HG03095 (cell line): ENCODE data around the gene GREB1L.
"Not testable (repeated sequence)": the region's sequence is repeated elsewhere in the genome, so short reads cannot be mapped to it uniquely, and the experiment has no call there.

ENCODE experiments used
- ATAC-seq: cut with Tn5 transposase; IDR thresholded peaks from one replicate; pipeline ENCODE4 v1.9.1; 2021; ENCODE audit warnings: moderate library complexity; ENCODE audit not compliant: unreplicated experiment

The GREB1L gene

GRCh38 chr18:21242141-21242779 lies at the start of gene GREB1L:
Gene GREB1L (plus strand): TSS chr18:21242232. CDS start chr18:21383519, 141,287 bp downstream.
- no peak for ATAC-seq

GRCh38 chr18:21192308-21192624 lies 49.8 kb upstream of the GREB1L start:
- ATAC-seq = no peak

DNA sequence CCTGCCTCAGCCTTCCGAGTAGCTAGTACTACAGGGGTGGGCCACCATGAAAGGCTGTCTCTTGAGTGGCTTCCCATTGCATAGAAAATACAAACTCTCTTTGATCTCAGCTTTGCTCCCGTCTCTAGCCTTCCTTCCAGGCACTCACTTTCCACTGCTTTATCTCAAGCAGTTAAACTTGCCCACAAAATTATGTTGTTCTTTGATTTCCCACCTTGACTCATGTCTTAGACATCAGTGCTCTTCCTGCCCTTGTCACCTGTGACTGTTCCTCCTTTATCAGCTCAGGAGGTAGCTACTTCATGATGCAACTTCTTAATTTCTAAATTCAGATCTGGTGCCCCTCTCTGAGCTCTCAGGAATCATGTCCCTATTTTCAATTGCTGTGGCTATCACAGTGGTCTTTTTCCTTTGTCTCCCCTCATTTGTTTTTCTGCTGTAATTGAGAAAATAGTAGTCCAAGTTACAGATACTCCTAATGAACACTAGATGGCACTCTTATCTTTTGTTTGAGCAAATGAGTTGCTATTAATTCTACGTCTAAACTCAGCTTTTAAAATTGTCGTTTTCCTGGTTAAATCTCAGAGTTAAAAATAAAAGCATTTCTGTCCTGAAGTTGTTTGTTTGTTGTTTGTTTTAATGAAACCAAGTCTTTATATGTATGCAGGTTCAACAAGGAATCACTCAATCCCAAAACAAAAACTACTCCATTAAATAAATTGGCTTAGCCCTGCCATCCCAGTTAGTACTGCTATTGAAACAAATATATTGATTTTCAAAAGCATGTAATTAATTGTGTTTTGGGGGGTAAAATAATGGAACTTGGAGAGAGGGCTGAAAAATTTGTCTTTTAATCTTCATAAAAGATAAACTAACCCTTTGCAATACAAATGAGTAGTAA lies 46.9 kb upstream of the GREB1L start:
- ATAC-seq = no peak

- ATAC-seq = no peak
Measured at GRCh38 chr18:21196426-21196825, 45.6 kb upstream of the GREB1L start.

DNA sequence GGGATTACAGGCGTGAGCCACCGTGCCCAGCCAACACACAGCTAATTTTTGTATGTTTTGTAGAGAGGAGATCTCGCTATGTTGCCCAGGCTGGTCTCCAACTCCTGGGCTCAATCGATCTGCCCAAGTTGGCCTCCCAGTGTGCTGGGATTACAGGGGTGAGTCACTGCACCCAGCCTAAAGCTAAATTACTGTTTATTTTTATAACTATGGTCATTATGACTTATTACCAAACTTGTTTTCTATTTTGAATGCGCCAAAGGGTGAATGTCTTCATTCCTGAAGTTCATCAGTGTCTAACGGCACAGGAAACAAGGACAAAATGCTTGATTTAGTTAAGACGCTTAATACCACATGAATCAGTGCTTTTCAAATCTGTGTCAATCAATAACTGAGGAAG lies 38.9 kb upstream of the GREB1L start:
- no peak for ATAC-seq

DNA sequence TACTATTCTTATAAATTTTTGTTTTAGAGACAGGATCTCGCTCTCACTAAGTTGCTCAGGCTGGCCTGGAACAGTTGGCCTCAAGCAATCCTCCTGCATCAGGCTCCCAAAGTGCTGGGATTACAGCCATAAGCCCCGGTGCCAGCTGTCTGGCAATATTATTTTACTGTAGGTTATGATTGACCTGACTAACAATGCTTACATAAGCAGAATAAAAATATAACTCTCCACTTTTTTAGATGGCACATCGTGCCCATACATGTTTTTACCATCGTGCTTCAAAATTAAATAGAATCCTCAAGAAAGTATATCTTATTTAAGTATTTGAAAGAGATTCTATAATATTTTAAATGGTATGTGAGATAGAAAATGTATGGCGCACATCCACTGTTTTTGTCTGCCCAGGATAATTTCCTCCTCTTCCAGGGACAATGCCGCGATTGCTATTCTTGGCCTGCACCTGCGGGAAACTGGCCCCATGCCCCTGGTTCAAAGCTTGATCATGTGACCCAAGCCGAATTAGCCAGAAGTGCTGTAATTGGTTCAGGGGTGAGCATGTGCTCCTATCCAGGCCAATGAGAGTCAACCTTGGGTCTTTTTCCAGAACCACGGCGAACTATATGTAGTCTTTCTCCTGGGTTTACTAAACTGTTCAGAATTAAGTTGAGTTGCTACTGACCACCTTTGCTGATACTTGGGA lies 38.3 kb upstream of the GREB1L start:
- ATAC-seq = no peak

GRCh38 chr18:21205695-21206094 lies 36.3 kb upstream of the GREB1L start:
- no peak for ATAC-seq

DNA sequence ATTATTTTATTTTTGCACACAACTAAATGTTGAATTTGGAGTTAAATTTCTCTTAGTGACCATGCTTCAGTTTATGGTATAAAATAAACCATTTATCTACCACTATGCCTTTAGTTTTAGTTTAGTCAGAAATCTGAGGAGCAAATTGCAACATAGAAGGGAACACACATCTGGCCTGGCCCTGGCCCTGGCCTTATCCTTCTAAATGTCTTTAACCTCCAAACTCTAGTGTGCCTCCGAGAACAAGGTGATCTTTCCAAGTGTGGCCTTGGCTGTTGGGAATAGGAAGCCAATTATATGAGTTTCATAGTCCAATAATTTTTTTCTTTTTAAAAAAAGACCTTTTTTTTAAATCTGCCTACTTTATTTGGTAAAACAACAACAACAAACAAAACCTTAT lies 31.8 kb upstream of the GREB1L start:
- ATAC-seq = no peak

- no peak for ATAC-seq
Measured at GRCh38 chr18:21210784-21211183, 31.2 kb upstream of the GREB1L start.

DNA sequence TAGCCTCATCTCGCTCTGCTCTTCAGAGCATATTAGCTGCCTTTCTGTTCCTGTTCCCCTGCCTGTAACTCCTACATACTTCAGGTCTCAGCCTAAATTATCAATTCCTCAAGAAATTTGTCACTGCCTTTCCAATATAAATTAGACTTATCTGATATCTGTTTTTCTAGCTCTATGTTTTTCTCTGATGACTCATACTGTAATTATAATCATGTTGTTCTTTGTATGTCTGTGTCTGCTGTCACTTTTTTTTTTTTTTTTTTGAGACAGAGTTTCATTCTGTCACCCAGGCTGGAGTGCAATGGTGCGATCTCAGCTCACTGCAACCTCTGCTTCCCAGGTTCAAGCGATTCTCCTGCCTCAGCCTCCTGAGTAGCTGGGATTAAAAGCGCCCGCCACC lies 27.6 kb upstream of the GREB1L start:
- not testable (repeated sequence) for ATAC-seq

- ATAC-seq = no peak
Measured at GRCh38 chr18:21215490-21215889, 26.5 kb upstream of the GREB1L start.

- ATAC-seq = no peak
Measured at GRCh38 chr18:21218862-21219261, 23.2 kb upstream of the GREB1L start.

GRCh38 chr18:21230436-21230835 lies 11.6 kb upstream of the GREB1L start:
- no peak for ATAC-seq

DNA sequence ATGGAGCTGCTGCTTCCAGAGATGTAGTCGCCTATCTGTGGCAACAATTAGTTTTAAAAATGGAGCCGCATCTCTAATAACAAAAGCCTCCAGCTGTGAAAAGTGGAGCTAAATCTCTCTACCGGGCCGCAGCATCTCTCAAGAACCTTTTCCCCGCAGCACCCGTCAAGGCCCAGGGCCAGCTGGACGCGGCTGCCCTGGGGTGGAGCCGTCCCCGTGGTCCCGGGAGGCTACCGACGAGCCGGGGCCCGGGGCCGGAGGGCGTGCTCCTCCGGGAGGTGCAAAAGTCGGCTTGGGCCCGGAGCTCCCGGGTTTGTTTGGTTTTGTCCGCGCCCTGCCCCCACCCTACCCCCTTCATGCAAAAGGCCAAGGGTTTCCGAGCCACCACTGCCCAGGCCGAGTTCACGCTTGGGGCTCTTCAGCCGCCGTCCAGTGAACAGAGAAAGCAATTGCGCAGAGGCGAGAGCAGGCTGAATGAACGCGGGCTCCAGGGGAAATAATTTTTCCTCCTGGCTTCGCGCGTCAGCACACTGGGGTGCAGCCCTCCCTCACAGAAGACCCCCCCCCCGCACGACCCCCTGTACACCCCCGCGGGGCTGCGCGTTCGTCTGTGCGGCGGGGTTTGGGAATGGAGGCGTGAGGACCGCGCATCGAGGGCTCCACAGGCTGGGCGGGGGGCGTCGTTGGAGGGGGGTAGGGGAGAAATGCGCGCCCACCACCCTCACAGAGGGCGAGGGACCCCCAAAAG lies 557 bp upstream of the GREB1L start:
- no peak for ATAC-seq

- ATAC-seq = no peak
Measured at GRCh38 chr18:21242780-21243401, 859 bp downstream of the GREB1L start.

DNA sequence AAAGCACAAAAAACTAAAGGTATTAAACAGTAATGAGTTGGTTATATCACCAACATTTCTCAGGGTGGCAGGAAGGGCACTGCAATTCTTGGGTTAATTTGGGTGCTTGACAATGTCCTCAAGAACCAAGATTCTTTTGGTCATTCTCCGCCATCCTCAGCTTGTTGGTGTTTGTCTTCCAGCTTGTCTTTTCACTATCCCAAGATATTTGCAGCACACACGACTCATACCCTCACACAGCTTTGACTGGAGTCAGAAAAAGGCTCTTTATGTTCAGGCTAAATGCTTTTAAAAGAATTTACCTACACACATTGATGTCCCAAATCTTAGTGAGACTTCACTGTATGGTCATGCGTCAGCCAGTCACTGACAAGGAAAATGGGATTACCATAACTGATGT lies 12.5 kb downstream of the GREB1L start:
- no peak for ATAC-seq

GRCh38 chr18:21255211-21255610 lies 13.2 kb downstream of the GREB1L start:
- ATAC-seq = no peak

- ATAC-seq = no peak
Measured at GRCh38 chr18:21257386-21257785, 15.4 kb downstream of the GREB1L start.

- ATAC-seq = no peak
Measured at GRCh38 chr18:21260621-21261020, 18.6 kb downstream of the GREB1L start.

- ATAC-seq = no peak
Measured at GRCh38 chr18:21261352-21261751, 19.3 kb downstream of the GREB1L start.

GRCh38 chr18:21262244-21262643 lies 20.2 kb downstream of the GREB1L start:
- ATAC-seq = no peak
